ENCODE results near the gene IDH1. TPM values are rescaled to one million over a fixed set of nuclear protein-coding genes. Genes with fewer than 3 reads are reported as not detected.

Gene IDH1
- 82.9 to 89.3 TPM (median 87.7 TPM) in 3 replicates for total RNA-seq

GRCh38 chr2:208254871-208255556 is at the start of gene IDH1:
IDH1 (minus strand) TSS chr2:208255071; CDS start chr2:208251551, 3,520 bp downstream.
- Mint-ChIP-seq H3K4me3 (peak within 1 kb of the TSS; percentile 93), H3K9me3 (no peaks in the 10 kb centered on the region), H3K27me3 (ENCODE audit: low read depth) (no peaks in the 10 kb centered on the region), H3K27ac (peak within 1 kb of the TSS; percentile 94), H3K36me3 (peaks cover 4% of the 10 kb centered on the region), H3K4me1 (peaks cover 46% of the 10 kb centered on the region)
- no peak for TF ChIP-seq CTCF (IDR thresholded peaks at IDR 0.05; ENCODE audit: unreplicated experiment)
- peak; percentile 95 to 99 for DNase-seq (ENCODE audit: low spot score in 2 of 2, unreplicated experiment in 2 of 2)

GRCh38 chr2:208304157-208304556 is 49.3 kb upstream of the IDH1 start:
- Mint-ChIP-seq H3K36me3 (peaks cover 55% of the 10 kb centered on the region), H3K27ac (no peak overlapping the region), H3K27me3 (ENCODE audit: low read depth) (no peaks in the 10 kb centered on the region), H3K4me3 (no peak overlapping the region), H3K4me1 (no peaks in the 10 kb centered on the region), H3K9me3 (no peaks in the 10 kb centered on the region)
- no peak for TF ChIP-seq CTCF (IDR thresholded peaks at IDR 0.05; ENCODE audit: unreplicated experiment)
- DNase-seq (ENCODE audit: low spot score in 2 of 2, unreplicated experiment in 2 of 2) = no peak

- Mint-ChIP-seq H3K27ac (no peak overlapping the region), H3K4me1 (no peaks in the 10 kb centered on the region), H3K4me3 (no peak overlapping the region), H3K36me3 (peaks cover 43% of the 10 kb centered on the region), H3K9me3 (no peaks in the 10 kb centered on the region), H3K27me3 (ENCODE audit: low read depth) (no peaks in the 10 kb centered on the region)
- TF ChIP-seq CTCF (IDR thresholded peaks at IDR 0.05; ENCODE audit: unreplicated experiment) = no peak
- no peak for DNase-seq (ENCODE audit: low spot score in 2 of 2, unreplicated experiment in 2 of 2)
These were observed 46.2 kb upstream of the IDH1 start for GRCh38 chr2:208300847-208301618.

GRCh38 chr2:208297961-208298360 is 43.1 kb upstream of the IDH1 start:
- Mint-ChIP-seq H3K4me1 (no peaks in the 10 kb centered on the region), H3K4me3 (no peak overlapping the region), H3K27me3 (ENCODE audit: low read depth) (no peaks in the 10 kb centered on the region), H3K27ac (no peak overlapping the region), H3K9me3 (peaks cover 5% of the 10 kb centered on the region), H3K36me3 (peaks cover 51% of the 10 kb centered on the region)
- DNase-seq (ENCODE audit: low spot score in 2 of 2, unreplicated experiment in 2 of 2) = no peak
- no peak for TF ChIP-seq CTCF (IDR thresholded peaks at IDR 0.05; ENCODE audit: unreplicated experiment)

- H3K4me3 Mint-ChIP-seq = no peak overlapping the region
- no peak overlapping the region for H3K27ac Mint-ChIP-seq
- H3K4me1 Mint-ChIP-seq = no peaks in the 10 kb centered on the region
- no peak for DNase-seq (ENCODE audit: low spot score in 2 of 2, unreplicated experiment in 2 of 2)
- H3K27me3 Mint-ChIP-seq (ENCODE audit: low read depth) = no peaks in the 10 kb centered on the region
- TF ChIP-seq CTCF (IDR thresholded peaks at IDR 0.05; ENCODE audit: unreplicated experiment) = no peak
- H3K36me3 Mint-ChIP-seq = peaks cover 57% of the 10 kb centered on the region
- peaks cover 12% of the 10 kb centered on the region for H3K9me3 Mint-ChIP-seq
These were observed 41.7 kb upstream of the IDH1 start for GRCh38 chr2:208296610-208297009.

Data from mesothelial cell of epicardium (in vitro differentiated cells).